Spleen (tissue), 7 donors: ENCODE data around the gene TNFSF9.

Experiments
- POLR2A ChIP-seq, 3 donors: fragments of 450-650 bp; IDR thresholded peaks; one replicate each; pipeline ENCODE4 v1.5.1; 2017; ENCODE audit warnings: antibody characterized with exemption in 3 of 3, mild to moderate bottlenecking in 1 of 3
- POLR2AphosphoS5 ChIP-seq, 3 donors: sonication (generic); formaldehyde crosslinking; IDR thresholded peaks; one replicate each; pipeline ENCODE4 v1.5.1; 2017; ENCODE audit warnings: antibody characterized with exemption in 3 of 3
- TF ChIP-seq, protein P1 (sequence below), 11 experiments: fragments of 200-600 bp in 7 of 11; fragments of 450-650 bp in 4 of 11; sonication (generic) in 4 of 11; IDR thresholded peaks in 8 of 11; conservative IDR thresholded peaks in 3 of 11; 1 replicate in 7 of 11; 2 replicates in 4 of 11; pipeline versions ENCODE4 v1.4.0 to v1.8.0; 2016 to 2021; ENCODE audit warnings: antibody characterized with exemption in 11 of 11, inconsistent platforms in 4 of 11, mild to moderate bottlenecking in 1 of 11
- donor health status: DM: no; HTN: no; CAD: no; lungs with moderate emphysema.
- donor health status: DM: no; HTN: no; CAD: no.
- donor health status: DM: no; HTN: no; CAD: no.

DNA sequence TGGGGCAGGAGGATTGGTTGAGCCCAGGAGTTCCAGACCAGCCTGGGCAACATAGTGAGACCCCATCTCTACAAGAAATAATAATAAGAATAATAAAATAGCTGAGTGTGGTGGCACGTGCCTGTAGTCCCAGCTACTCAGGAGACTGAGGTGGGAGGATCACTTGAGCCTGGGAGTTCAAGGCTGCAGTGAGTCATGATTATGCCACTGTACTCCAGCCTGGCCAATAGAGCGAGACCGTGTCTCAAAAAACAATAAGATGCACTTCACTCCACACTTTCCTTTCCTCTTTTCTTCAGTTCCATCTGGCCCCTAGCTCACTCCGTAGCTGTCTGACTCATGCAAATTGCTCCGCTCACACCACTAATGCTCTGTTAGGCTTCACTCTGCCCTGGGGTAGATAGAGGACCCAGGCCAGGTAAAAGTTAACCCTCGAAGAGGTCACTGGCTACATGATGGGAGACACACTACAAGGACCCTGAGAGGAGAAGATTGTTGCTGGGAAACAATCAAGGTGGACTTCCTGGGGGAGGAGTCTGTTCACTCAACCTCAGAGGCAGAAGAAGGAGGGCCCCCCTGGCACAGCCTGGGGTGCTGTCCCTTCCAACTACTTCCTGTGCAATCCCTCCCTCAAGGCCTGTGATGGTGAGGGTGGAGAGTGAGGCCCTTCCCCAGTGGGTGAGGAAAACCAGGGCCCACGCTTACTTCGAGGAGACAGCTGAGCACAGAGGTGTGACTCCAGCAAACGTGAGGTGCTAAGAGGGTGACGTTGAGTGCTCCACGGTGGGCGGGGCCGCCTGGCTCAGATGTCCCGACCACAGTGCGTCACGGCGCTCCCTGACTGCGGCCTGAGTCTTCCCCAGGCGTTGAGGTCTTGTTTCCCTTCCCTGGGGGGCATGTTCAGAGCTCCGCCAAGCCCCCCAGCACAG, 8.8 kb upstream of the TNFSF9 start:
- TF ChIP-seq POLR2A (IDR thresholded peaks at IDR 0.05) (no peak), POLR2AphosphoS5 (IDR thresholded peaks at IDR 0.05) (peak; percentile 64 to 75 (median 66))
- TF ChIP-seq, protein P1, sequence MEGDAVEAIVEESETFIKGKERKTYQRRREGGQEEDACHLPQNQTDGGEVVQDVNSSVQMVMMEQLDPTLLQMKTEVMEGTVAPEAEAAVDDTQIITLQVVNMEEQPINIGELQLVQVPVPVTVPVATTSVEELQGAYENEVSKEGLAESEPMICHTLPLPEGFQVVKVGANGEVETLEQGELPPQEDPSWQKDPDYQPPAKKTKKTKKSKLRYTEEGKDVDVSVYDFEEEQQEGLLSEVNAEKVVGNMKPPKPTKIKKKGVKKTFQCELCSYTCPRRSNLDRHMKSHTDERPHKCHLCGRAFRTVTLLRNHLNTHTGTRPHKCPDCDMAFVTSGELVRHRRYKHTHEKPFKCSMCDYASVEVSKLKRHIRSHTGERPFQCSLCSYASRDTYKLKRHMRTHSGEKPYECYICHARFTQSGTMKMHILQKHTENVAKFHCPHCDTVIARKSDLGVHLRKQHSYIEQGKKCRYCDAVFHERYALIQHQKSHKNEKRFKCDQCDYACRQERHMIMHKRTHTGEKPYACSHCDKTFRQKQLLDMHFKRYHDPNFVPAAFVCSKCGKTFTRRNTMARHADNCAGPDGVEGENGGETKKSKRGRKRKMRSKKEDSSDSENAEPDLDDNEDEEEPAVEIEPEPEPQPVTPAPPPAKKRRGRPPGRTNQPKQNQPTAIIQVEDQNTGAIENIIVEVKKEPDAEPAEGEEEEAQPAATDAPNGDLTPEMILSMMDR (IDR thresholded peaks at IDR 0.05 in 8 of 11, conservative IDR thresholded peaks at IDR 0.05 in 3 of 11) = no peak
